Trophoblast cell (in vitro differentiated cells and primary cell): ENCODE data around the gene ACVR1B.

Experiments used
- DNase-seq, 2 donors: peaks; one replicate each; pipeline ENCODE4 v3.0.0-alpha.2; 2016
- H2AFZ ChIP-seq: 2 replicates; pipeline ENCODE4 v1.6.1; 2013; ENCODE audit warnings: low read length, moderate library complexity, mild to moderate bottlenecking; ENCODE audit not compliant: insufficient read depth, poor library complexity
- H2AK5ac ChIP-seq: 2 replicates; pipeline ENCODE4 v1.6.1; 2013; ENCODE audit warnings: mild to moderate bottlenecking, low read length
- H2BK120ac ChIP-seq: 2 replicates; pipeline ENCODE4 v1.6.1; 2013; ENCODE audit warnings: low read length, mild to moderate bottlenecking, moderate library complexity; ENCODE audit not compliant: insufficient read depth, poor library complexity
- H2BK12ac ChIP-seq: 2 replicates; pipeline ENCODE4 v1.6.1; 2013; ENCODE audit warnings: mild to moderate bottlenecking, low read length, moderate library complexity
- H2BK5ac ChIP-seq: 2 replicates; pipeline ENCODE4 v1.6.1; 2013; ENCODE audit warnings: low read length, low read depth, moderate library complexity, mild to moderate bottlenecking; ENCODE audit not compliant: poor library complexity
- H3K14ac ChIP-seq: 2 replicates; pipeline ENCODE4 v1.6.1; 2013; ENCODE audit warnings: mild to moderate bottlenecking, low read length
- H3K18ac ChIP-seq: 2 replicates; pipeline ENCODE4 v1.6.1; 2013; ENCODE audit warnings: mild to moderate bottlenecking, low read length
- H3K23ac ChIP-seq: 2 replicates; pipeline ENCODE4 v1.6.1; 2013; ENCODE audit warnings: low read length
- H3K27ac ChIP-seq: 2 replicates; pipeline ENCODE4 v1.5.1; 2013; ENCODE audit warnings: low read depth, mild to moderate bottlenecking, inconsistent platforms, low read length, moderate library complexity
- H3K27me3 ChIP-seq: 2 replicates; pipeline ENCODE4 v1.6.1; 2013; ENCODE audit warnings: inconsistent platforms, mild to moderate bottlenecking, low read length, moderate library complexity; ENCODE audit not compliant: insufficient read depth
- H3K36me3 ChIP-seq, 2 experiments: 1 replicate in 1 of 2; 2 replicates in 1 of 2; pipeline ENCODE4 v1.6.1; 2013; ENCODE audit warnings: low read length in 2 of 2, mild to moderate bottlenecking in 2 of 2, moderate library complexity in 1 of 2; ENCODE audit not compliant: insufficient read depth in 2 of 2, control insufficient read depth in 1 of 2
- H3K4ac ChIP-seq: 2 replicates; pipeline ENCODE4 v1.6.1; 2013; ENCODE audit warnings: low read depth, mild to moderate bottlenecking, low read length, moderate library complexity
- H3K4me1 ChIP-seq, 2 experiments: 1 replicate in 1 of 2; 2 replicates in 1 of 2; pipeline ENCODE4 v1.6.1; 2013; ENCODE audit warnings: low read length in 2 of 2, mild to moderate bottlenecking in 2 of 2, moderate library complexity in 1 of 2; ENCODE audit not compliant: insufficient read depth in 2 of 2, control insufficient read depth in 1 of 2
- H3K4me2 ChIP-seq: 2 replicates; pipeline ENCODE4 v1.6.1; 2013; ENCODE audit warnings: inconsistent platforms, mild to moderate bottlenecking, low read length, moderate library complexity
- H3K4me3 ChIP-seq: 2 replicates; pipeline ENCODE4 v1.5.1; 2013; ENCODE audit warnings: mild to moderate bottlenecking, low read depth, low read length, inconsistent platforms
- H3K79me1 ChIP-seq: one replicate; pipeline ENCODE4 v1.6.1; 2013; ENCODE audit warnings: low read length
- H3K79me2 ChIP-seq: 2 replicates; pipeline ENCODE4 v1.6.1; 2013; ENCODE audit warnings: low read length, mild to moderate bottlenecking; ENCODE audit not compliant: control insufficient read depth, insufficient read depth, poor library complexity
- H3K9ac ChIP-seq: 2 replicates; pipeline ENCODE4 v1.6.1; 2013; ENCODE audit warnings: mild to moderate bottlenecking, low read length
- H3K9me3 ChIP-seq: 2 replicates; pipeline ENCODE4 v1.6.1; 2013; ENCODE audit warnings: low read depth, mild to moderate bottlenecking, control low read depth, inconsistent platforms, low read length; ENCODE audit not compliant: insufficient read depth
- H4K12ac ChIP-seq: 2 replicates; pipeline ENCODE4 v1.6.1; 2013; ENCODE audit warnings: low read depth, mild to moderate bottlenecking, low read length, moderate library complexity
- H4K8ac ChIP-seq: 2 replicates; pipeline ENCODE4 v1.6.1; 2013; ENCODE audit warnings: low read depth, mild to moderate bottlenecking, low read length, moderate library complexity
- H4K91ac ChIP-seq: one replicate; pipeline ENCODE4 v1.6.1; 2013; ENCODE audit warnings: low read depth, mild to moderate bottlenecking, low read length, moderate library complexity
- WGBS: extraction: QIAGEN DNeasy Blood & Tissue Kit; methylation state at CpG from one replicate; pipeline ENCODE4 v1.1.7; 2013; ENCODE audit warnings: missing lambda C conversion rate; ENCODE audit not compliant: insufficient read length, insufficient coverage; ENCODE audit errors: extremely low coverage; 5-methylcytosine and 5-hydroxymethylcytosine counted together

Gene ACVR1B

DNA sequence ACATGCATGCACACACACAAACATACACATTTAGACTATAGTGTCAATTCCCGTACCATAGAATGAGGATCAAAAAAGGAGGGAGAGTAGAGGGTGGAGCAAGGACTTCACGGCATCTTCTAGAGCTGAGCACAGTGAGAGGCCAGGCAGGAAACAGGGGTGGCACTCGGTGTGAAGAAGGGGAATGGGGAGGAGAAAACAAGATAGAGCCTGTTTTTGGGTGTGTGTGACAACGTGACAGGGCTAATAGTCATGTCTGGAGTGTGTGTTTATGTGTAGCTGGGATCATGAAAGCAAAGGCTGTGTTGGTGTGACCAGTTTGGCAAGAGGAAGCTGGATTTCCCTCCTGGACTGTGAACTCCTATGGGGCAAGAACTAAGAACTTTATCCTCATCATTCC is 9.9 kb upstream of the ACVR1B start:
- Histone ChIP-seq H4K8ac (no peak overlapping the region), H3K4ac (no peak overlapping the region), H3K27ac (no peak overlapping the region), H3K4me2 (no peak overlapping the region), H2AK5ac (no peak overlapping the region), H3K9me3 (peaks cover 5% of the 10 kb centered on the region), H3K27me3 (no peaks in the 10 kb centered on the region), H2BK120ac (no peak overlapping the region), H3K23ac (no peak overlapping the region), H3K4me3 (no peak overlapping the region), H2BK5ac (no peak overlapping the region), H3K4me1 (no peaks in the 10 kb centered on the region), H3K79me2 (no peaks in the 10 kb centered on the region), H3K9ac (no peak overlapping the region), H3K14ac (no peak overlapping the region), H3K18ac (no peak overlapping the region), H4K12ac (no peak overlapping the region), H2AFZ (no peak overlapping the region), H3K79me1 (no peaks in the 10 kb centered on the region), H3K36me3 (no peaks in the 10 kb centered on the region), H4K91ac (no peak overlapping the region), H2BK12ac (no peak overlapping the region)
- WGBS, result no CpG with 5 or more reads among the region's 4 CpGs
- no peak for DNase-seq

DNA sequence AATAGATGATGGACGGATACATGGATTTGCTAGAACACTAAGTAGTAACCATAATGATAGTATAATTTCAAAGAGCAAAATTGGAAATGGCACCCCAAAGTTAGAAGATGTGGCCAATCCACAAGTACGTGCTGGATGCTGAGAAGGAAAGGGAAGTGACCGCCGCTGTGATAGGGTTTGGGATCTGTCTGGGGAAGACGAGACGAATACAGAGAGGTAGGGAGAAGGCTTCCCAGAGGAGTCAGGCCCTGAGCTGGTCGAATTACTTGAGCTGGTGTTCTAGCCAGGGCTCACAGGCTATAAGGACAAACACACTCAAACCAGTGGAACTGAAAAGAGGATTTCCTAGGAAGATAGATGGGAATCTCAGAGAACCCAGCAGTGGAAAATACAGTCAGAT is 9.4 kb upstream of the ACVR1B start:
- no peak overlapping the region for H3K23ac ChIP-seq

DNA sequence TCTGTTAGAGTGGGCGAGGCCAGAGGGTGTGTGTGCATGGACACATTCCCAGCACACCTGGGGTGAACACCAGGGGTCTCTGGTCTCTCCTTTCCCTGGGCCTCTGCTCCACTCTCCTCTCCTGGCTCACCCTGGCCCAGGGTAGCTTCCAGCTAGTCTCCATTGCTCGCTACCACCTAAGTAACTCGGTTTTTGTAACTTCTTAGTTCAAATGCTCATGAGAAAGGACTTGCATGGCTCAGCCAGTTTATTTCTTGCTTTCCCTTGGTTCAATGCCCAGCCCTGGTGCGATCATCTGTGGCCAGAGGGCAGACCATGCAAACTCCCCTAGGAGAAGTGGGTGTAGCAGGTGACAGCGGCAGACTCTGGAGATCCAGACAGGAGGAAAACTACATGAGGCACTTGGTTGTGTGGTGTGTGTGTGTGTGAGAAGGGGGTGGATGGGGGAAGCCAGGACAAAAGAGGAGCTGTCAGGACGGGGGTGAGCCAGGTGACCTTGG is 8.9 kb upstream of the ACVR1B start:
- Histone ChIP-seq H4K91ac (no peak overlapping the region), H3K4me3 (no peak overlapping the region), H2AK5ac (no peak overlapping the region), H3K4me2 (no peak overlapping the region), H3K18ac (no peak overlapping the region), H3K23ac (no peak overlapping the region), H3K27ac (no peak overlapping the region), H2AFZ (no peak overlapping the region), H2BK120ac (no peak overlapping the region), H3K14ac (no peak overlapping the region), H2BK5ac (no peak overlapping the region), H3K36me3 (no peaks in the 10 kb centered on the region), H3K79me2 (no peaks in the 10 kb centered on the region), H3K4me1 (no peaks in the 10 kb centered on the region), H3K4ac (no peak overlapping the region), H2BK12ac (no peak overlapping the region), H3K9ac (no peak overlapping the region), H3K79me1 (no peaks in the 10 kb centered on the region), H3K27me3 (no peaks in the 10 kb centered on the region), H4K8ac (no peak overlapping the region), H3K9me3 (peaks cover 5% of the 10 kb centered on the region), H4K12ac (no peak overlapping the region)
- no CpG with 5 or more reads among the region's 6 CpGs for WGBS
- no peak for DNase-seq

More for the DNA sequence above, 9.4 kb upstream of the ACVR1B start:
- H2BK120ac ChIP-seq, result no peak overlapping the region
- no peak overlapping the region for H4K91ac ChIP-seq
- no peaks in the 10 kb centered on the region for H3K4me1 ChIP-seq
- H3K79me1 ChIP-seq, result no peaks in the 10 kb centered on the region
- H2BK5ac ChIP-seq, result no peak overlapping the region
- H3K36me3 ChIP-seq, result no peaks in the 10 kb centered on the region
- no peak overlapping the region for H2AFZ ChIP-seq
- H3K14ac ChIP-seq, result no peak overlapping the region
- no peak overlapping the region for H2BK12ac ChIP-seq
- WGBS, result no CpG with 5 or more reads among the region's 7 CpGs
- peaks cover 5% of the 10 kb centered on the region for H3K9me3 ChIP-seq
- H3K27me3 ChIP-seq, result no peaks in the 10 kb centered on the region
- no peaks in the 10 kb centered on the region for H3K79me2 ChIP-seq
- H4K8ac ChIP-seq, result no peak overlapping the region
- no peak overlapping the region for H3K4me3 ChIP-seq
- DNase-seq, result no peak
- no peak overlapping the region for H3K18ac ChIP-seq
- no peak overlapping the region for H4K12ac ChIP-seq
- H3K9ac ChIP-seq, result no peak overlapping the region
- no peak overlapping the region for H3K4me2 ChIP-seq
- no peak overlapping the region for H3K27ac ChIP-seq
- H3K4ac ChIP-seq, result no peak overlapping the region
- H2AK5ac ChIP-seq, result no peak overlapping the region

DNA sequence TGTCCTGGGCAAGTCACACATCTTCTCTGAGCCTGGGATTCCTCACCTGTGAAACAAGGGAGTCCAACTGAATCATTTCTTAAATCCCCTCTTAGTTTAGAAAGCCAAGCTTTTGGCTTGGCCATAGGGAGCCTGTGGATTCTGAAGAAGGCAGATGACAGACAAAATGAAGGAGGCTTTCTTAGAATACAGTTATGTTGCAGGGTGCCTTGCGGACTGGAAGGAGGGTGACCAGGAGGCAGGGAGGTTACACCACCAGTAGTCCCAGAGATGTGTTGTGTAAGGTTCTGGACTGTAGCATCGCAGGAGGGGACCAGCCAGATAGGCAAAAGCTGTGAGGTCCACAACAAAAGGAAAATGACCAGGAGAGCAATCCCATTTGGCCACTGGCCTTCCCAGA is 8.2 kb upstream of the ACVR1B start:
- H4K91ac ChIP-seq, result no peak overlapping the region
- H3K4me2 ChIP-seq, result no peak overlapping the region
- no peak overlapping the region for H3K4me3 ChIP-seq
- H2AFZ ChIP-seq, result no peak overlapping the region
- H2BK12ac ChIP-seq, result no peak overlapping the region
- no peaks in the 10 kb centered on the region for H3K36me3 ChIP-seq
- H3K4me1 ChIP-seq, result no peaks in the 10 kb centered on the region
- no peak overlapping the region for H3K9ac ChIP-seq
- H3K9me3 ChIP-seq, result peaks cover 6% of the 10 kb centered on the region
- H3K79me1 ChIP-seq, result no peaks in the 10 kb centered on the region
- no peak overlapping the region for H3K27ac ChIP-seq
- no peak for DNase-seq
- H4K12ac ChIP-seq, result no peak overlapping the region
- H3K18ac ChIP-seq, result no peak overlapping the region
- H3K23ac ChIP-seq, result peak overlapping the region; percentile 26
- no peak overlapping the region for H2AK5ac ChIP-seq
- no peaks in the 10 kb centered on the region for H3K27me3 ChIP-seq
- no peak overlapping the region for H2BK5ac ChIP-seq
- no peak overlapping the region for H3K4ac ChIP-seq
- no peak overlapping the region for H4K8ac ChIP-seq
- no peak overlapping the region for H2BK120ac ChIP-seq
- WGBS, result no CpG with 5 or more reads among the region's 2 CpGs
- no peaks in the 10 kb centered on the region for H3K79me2 ChIP-seq
- H3K14ac ChIP-seq, result no peak overlapping the region
